PC-3 (cell line): ENCODE results near the gene DDAH2.

Experiments
- EZH2 ChIP-seq: fragments of 300-600 bp; sonication (generic); IDR thresholded peaks from one replicate; pipeline ENCODE4 v1.6.1; 2017; ENCODE audit warnings: antibody characterized with exemption, mild to moderate bottlenecking, low read length; ENCODE audit not compliant: unreplicated experiment
- EZH2phosphoT487 ChIP-seq: fragments of 300-600 bp; sonication (generic); IDR thresholded peaks from 2 replicates; pipeline ENCODE4 v1.6.1; 2018; ENCODE audit warnings: mild to moderate bottlenecking, antibody characterized with exemption, low read length, borderline replicate concordance

- TF ChIP-seq EZH2phosphoT487: no peak
- no peak for TF ChIP-seq EZH2
Measured at GRCh38 chr6:31697555-31697954, 31.5 kb downstream of the DDAH2 start.
